ENCODE results near the gene MATN1. TPM values are rescaled to one million over a fixed set of nuclear protein-coding genes. Genes with fewer than 3 reads are reported as not detected.
"Not testable (repeated sequence)": the region's sequence is repeated elsewhere in the genome, so short reads cannot be mapped to it uniquely, and the experiment has no call there.

The MATN1 gene
- total RNA-seq, 4 donors from 2014 or later = 0.46 to 1.7 TPM; not detected in 2

DNA sequence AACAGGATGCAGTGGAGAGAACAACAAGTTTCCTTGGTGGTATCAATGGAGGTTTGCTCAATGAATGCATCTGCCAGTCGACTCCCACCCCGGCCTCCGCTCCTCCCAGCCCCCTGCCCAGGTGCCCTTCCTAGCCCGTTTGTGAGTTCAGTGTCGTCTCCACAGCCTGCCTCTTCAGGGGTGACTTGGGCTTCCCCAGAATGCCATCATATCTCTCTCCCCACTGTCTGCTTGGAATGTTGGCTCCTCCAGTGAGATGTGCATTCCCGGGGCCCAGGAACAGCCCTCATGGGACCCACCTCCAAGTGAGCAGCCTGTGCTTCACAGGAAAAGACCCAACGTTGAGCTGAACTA, 30.5 kb downstream of the MATN1 start:
- peak in 1 of 2 donors; percentile 13 for DNase-seq
- no peak overlapping the region for H3K4me3 ChIP-seq
- H3K27me3 ChIP-seq = no peaks in the 10 kb centered on the region
- H3K27ac ChIP-seq = peak overlapping the region in 1 of 2 donors; percentile 90
- peaks cover 29 to 40% of the 10 kb centered on the region in 2 donors for H3K4me1 ChIP-seq
- intact Hi-C loops (cut with DNase I; ENCODE audit: low total_unique reads) = no loop called here
- no peaks in the 10 kb centered on the region for H3K9me3 ChIP-seq
- H3K36me3 ChIP-seq = no peaks in the 10 kb centered on the region
- TF ChIP-seq, protein P1, sequence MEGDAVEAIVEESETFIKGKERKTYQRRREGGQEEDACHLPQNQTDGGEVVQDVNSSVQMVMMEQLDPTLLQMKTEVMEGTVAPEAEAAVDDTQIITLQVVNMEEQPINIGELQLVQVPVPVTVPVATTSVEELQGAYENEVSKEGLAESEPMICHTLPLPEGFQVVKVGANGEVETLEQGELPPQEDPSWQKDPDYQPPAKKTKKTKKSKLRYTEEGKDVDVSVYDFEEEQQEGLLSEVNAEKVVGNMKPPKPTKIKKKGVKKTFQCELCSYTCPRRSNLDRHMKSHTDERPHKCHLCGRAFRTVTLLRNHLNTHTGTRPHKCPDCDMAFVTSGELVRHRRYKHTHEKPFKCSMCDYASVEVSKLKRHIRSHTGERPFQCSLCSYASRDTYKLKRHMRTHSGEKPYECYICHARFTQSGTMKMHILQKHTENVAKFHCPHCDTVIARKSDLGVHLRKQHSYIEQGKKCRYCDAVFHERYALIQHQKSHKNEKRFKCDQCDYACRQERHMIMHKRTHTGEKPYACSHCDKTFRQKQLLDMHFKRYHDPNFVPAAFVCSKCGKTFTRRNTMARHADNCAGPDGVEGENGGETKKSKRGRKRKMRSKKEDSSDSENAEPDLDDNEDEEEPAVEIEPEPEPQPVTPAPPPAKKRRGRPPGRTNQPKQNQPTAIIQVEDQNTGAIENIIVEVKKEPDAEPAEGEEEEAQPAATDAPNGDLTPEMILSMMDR (IDR thresholded peaks at IDR 0.05) = no peak
- TF ChIP-seq POLR2A (IDR thresholded peaks at IDR 0.05) = no peak

DNA sequence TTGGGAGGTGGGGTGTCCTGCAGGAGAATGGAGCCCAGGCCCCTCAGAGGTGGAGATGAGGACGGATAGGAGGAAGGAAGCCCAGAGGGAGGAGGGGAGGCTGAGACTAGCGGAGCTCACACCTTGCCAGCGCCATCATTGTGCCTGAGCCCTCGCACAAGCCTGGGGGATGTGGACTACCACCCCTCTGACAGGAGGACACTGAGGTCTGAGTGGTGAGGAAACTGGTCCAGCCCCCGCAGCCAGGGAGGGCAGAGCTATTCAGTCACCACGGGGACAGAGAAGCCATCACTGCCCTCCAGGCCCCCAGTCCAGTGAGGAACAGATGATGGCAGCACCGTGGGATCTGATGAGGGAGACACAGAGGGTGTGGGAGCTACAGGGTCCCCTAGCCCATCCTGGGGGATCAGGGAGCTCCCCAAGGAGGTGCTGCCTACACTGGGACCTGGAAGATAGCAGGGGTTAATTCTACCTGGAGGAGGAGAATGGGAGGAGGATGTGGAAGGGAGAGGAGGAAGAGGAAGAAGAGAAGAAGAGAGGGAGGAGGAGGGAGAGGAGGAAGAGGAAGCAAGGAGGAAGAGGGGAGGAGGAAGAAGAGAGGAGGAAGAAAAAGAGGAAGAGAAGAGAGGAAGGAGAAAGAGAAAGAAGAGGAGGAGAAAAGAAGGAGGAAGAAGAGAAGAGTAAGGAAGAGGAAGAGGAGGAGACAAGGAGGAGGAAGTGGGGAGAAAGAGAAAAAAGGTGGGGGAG, 31.0 kb downstream of the MATN1 start:
- TF ChIP-seq, protein P1 (IDR thresholded peaks at IDR 0.05) = no peak
- TF ChIP-seq POLR2A (IDR thresholded peaks at IDR 0.05) = no peak
- Histone ChIP-seq H3K27me3 (no peaks in the 10 kb centered on the region), H3K36me3 (no peaks in the 10 kb centered on the region), H3K4me1 (peaks cover 26 to 36% of the 10 kb centered on the region in 2 donors), H3K27ac (peak overlapping the region in 1 of 2 donors; percentile 90), H3K4me3 (no peak overlapping the region), H3K9me3 (no peaks in the 10 kb centered on the region)
- intact Hi-C loops (cut with DNase I; ENCODE audit: low total_unique reads) = no loop called here
- DNase-seq = peak in 1 of 2 donors; percentile 13

DNA sequence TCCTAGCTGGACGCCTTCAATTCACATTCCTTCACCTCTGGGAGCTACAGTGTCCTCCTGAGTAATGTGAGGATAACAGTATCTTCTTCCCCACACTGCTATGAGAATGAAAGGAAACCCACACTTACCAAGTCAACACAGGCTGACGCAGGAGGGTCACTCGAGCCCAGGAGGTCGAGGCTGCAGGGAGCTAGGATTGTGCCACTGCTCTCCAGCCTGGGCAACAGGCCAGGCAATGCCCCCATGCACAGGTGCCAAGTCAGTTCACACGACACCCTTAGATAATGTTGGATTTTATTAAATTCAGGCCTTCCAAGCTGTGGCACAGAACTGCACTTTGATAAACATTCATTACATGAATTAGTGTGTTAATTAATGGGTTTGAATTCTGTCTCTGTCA, 31.9 kb downstream of the MATN1 start:
- TF ChIP-seq POLR2A (IDR thresholded peaks at IDR 0.05) = no peak
- H3K36me3 ChIP-seq = no peaks in the 10 kb centered on the region
- peak in 1 of 2 donors; percentile 14 for DNase-seq
- H3K4me1 ChIP-seq = peaks cover 23 to 31% of the 10 kb centered on the region in 2 donors
- intact Hi-C loops (cut with DNase I; ENCODE audit: low total_unique reads) = no loop called here
- no peaks in the 10 kb centered on the region for H3K27me3 ChIP-seq
- peak overlapping the region in 1 of 2 donors; percentile 90 for H3K27ac ChIP-seq
- no peaks in the 10 kb centered on the region for H3K9me3 ChIP-seq
- no peak overlapping the region for H3K4me3 ChIP-seq

DNA sequence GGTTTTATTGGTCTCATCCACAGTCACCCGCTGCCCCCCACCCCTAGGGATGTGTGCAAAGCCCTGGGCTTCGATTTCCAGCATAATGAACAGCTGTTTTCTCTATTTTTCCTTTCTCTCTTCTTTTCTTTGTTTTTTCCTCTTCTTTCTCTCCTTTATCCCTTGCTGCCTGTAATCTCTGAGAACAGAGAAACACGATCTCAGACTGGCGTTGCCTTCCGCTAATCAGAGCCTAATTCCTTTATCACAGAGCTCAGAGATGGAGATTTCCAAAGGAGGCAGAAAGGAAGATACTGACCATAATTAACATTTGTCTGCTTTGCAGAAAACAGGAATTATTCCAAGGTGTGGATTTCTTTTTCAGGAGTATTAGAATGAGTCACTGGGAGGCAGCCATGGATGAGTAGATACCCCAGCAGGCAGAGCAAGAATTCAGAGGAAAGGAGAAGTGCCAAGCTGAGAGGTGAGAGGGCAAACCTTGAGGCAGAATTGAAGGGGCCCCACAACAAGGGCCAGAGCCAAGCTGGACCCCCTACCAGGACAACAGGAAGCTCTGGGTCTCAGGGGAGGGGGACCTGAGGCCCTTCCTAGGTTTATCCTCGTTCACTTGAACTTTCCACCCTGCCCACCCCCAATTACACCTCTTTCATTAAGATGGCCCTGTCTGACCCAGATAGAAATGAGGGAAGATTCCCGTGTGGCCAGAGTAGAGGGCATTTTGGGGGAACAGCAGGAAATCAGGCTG, 33.3 kb downstream of the MATN1 start:
- peak in 1 of 2 donors; percentile 40 for DNase-seq

DNA sequence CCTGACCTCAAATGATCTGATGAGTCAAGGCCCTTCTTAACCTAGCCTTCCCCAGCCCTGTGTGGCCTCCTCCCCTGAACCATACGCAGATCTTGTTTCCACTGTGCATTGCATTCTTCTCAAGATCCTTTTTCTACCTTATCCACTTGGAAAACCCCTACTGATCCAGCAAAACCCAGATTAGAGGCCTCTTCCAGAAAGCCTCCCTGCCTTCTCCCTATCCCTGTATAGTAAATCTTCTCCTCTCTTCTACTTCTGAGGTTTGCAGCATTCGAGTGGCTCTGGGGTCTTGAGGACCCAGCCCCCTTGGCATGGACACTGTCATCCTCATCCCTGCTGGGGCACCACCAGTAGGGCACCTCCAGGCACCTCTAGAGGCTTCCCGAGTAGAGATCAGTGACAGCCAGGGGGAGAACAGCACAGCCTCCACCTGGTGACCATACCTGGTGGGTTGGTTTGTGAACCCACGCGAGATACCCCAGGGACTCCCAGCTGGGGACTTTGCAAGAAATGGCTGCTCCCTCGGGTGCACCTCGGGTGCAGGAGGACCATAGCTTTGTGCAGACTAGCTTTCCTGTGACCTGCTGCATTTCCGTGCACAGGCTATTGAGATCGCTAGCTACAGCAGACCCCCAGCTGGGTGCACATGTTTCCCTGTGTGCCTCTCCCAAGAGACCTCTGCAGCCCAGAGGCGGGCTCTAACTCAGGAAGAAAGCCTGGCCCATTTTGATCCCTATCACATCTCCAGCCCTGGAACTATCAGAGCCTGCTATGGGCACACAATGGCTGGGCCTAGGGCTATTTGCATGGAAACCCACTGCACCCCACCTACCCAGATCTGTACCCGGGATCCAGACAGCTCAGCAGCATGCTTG, 34.2 kb downstream of the MATN1 start:
- TF ChIP-seq POLR2A (IDR thresholded peaks at IDR 0.05) = no peak
- TF ChIP-seq, protein P1 (IDR thresholded peaks at IDR 0.05) = no peak

More for the DNA sequence above, 33.3 kb downstream of the MATN1 start:
- TF ChIP-seq, protein P1 (IDR thresholded peaks at IDR 0.05) = no peak
- no peak for TF ChIP-seq POLR2A (IDR thresholded peaks at IDR 0.05)
- no peaks in the 10 kb centered on the region for H3K36me3 ChIP-seq
- intact Hi-C loops (cut with DNase I; ENCODE audit: low total_unique reads) = no loop called here
- peak overlapping the region; percentile 76 to 90 for H3K27ac ChIP-seq
- no peaks in the 10 kb centered on the region for H3K27me3 ChIP-seq
- H3K9me3 ChIP-seq = no peaks in the 10 kb centered on the region
- H3K4me1 ChIP-seq = peaks cover 27 to 29% of the 10 kb centered on the region in 2 donors
- H3K4me3 ChIP-seq = no peak overlapping the region

DNA sequence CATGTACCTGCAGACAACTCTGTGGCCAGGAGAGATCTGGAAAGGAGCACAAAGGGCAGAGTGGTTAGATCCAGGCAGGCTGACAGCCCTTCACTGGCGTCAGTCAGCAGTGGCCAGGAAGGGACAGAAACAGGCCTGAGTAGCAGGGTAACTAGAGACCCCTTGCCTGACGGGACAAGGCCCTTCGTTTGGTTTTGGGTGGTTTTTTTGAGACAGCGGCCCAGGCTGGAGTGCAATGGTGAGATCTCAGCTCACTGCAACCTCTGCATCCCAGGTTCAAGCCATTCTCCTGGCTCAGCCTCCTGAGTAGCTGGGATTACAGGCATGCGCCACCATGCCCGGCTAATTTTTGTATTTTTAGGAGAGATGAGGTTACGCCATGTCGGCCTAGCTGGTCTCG, 34.9 kb downstream of the MATN1 start:
- H3K36me3 ChIP-seq; H3K4me3 ChIP-seq; H3K27me3 ChIP-seq; H3K9me3 ChIP-seq; intact Hi-C loops (cut with DNase I; ENCODE audit: low total_unique reads): not testable (repeated sequence)
- Histone ChIP-seq H3K27ac (peak overlapping the region; percentile 90), H3K4me1 (peaks cover 16 to 20% of the 10 kb centered on the region in 2 donors)
- peak in 1 of 2 donors; percentile 6 for DNase-seq

More for the DNA sequence above, 34.2 kb downstream of the MATN1 start:
- H3K27me3 ChIP-seq = no peaks in the 10 kb centered on the region
- H3K4me3 ChIP-seq = no peak overlapping the region
- DNase-seq = peak in 1 of 2 donors; percentile 14
- no peaks in the 10 kb centered on the region for H3K9me3 ChIP-seq
- peak overlapping the region; percentile 76 to 90 for H3K27ac ChIP-seq
- peaks cover 20 to 22% of the 10 kb centered on the region in 2 donors for H3K4me1 ChIP-seq
- intact Hi-C loops (cut with DNase I; ENCODE audit: low total_unique reads) = no loop called here
- no peaks in the 10 kb centered on the region for H3K36me3 ChIP-seq

Data from uterus (tissue), 4 donors.